GM12878 (cell line): ENCODE measurements around the gene NRIP3. TPM values are rescaled to one million over a fixed set of nuclear protein-coding genes. Genes with fewer than 3 reads are reported as not detected.

Source experiments
- ATAC-seq: fragments of 200-7000 bp; cut with Tn5 transposase; 3 replicates; pipeline ENCODE4 v1.9.1; 2020; ENCODE audit warnings: mild to moderate bottlenecking, moderate library complexity
- BruUV-seq: library from RNA; stranded (reverse); fragments of 400-500 nt; replicated peaks from 2 replicates; lab custom pipeline; 2021; lab: Mats Ljungman, UMichigan
- CTCF ChIA-PET: fragments of 300-600 bp; sonication (Branson Sonifier 250); formaldehyde crosslinking; extraction: SDS; loops from one replicate; lab custom pipeline; 2021; ENCODE audit warnings: inconsistent platforms; lab: Yijun Ruan, JAX
- POLR2A ChIA-PET: fragments of 350-600 bp; formaldehyde crosslinking; extraction: SDS; loops from one replicate; lab custom pipeline; 2021; ENCODE audit warnings: inconsistent platforms; lab: Charles Lee
- RAD21 ChIA-PET: fragments of 300-600 bp; sonication (Branson Sonifier 250); formaldehyde crosslinking; loops from one replicate; lab custom pipeline; 2023; ENCODE audit warnings: antibody characterized with exemption; ENCODE audit not compliant: unreplicated experiment; lab: Charles Lee
- SMC1A ChIA-PET: fragments of 300-600 bp; sonication (Branson Sonifier 250); formaldehyde crosslinking; loops from one replicate; lab custom pipeline; 2023; ENCODE audit not compliant: unreplicated experiment, uncharacterized antibody; lab: Charles Lee
- DNase-seq: peaks from one replicate; pipeline ENCODE4 v3.0.0-alpha.2; 2011; ENCODE audit warnings: low read depth, low spot score
- FAIRE-seq: peaks from 3 replicates; lab custom pipeline; 2011; peaks lifted over from hg19 to GRCh38; lab: Jason Lieb, UNC
- H2AFZ ChIP-seq: 2 replicates; pipeline ENCODE4 v1.6.0; 2011; ENCODE audit warnings: low read depth, low read length, control low read depth; ENCODE audit not compliant: control insufficient read depth
- H3K27ac ChIP-seq: 2 replicates; pipeline ENCODE4 v1.5.1; 2011; ENCODE audit warnings: control low read depth; ENCODE audit not compliant: control insufficient read depth, insufficient read depth
- H3K27me3 ChIP-seq, 2 experiments: replicated peaks in 1 of 2; 2 replicates each; pipeline versions ENCODE4 v1.6.0 to v1.6.1; 2011; ENCODE audit warnings: low read length in 1 of 2; ENCODE audit not compliant: control insufficient read depth in 2 of 2, insufficient read depth in 2 of 2
- H3K36me3 ChIP-seq, 2 experiments: 2 replicates each; pipeline ENCODE4 v1.5.1; 2011; ENCODE audit warnings: low read length in 1 of 2; ENCODE audit not compliant: control insufficient read depth in 2 of 2, insufficient read depth in 2 of 2
- H3K4me1 ChIP-seq: 2 replicates; pipeline ENCODE4 v1.6.1; 2011; ENCODE audit warnings: mild to moderate bottlenecking, low read length, moderate library complexity, mixed read lengths; ENCODE audit not compliant: control insufficient read depth, insufficient read depth
- H3K4me2 ChIP-seq: 2 replicates; pipeline ENCODE4 v1.6.0; 2011; ENCODE audit warnings: control low read depth; ENCODE audit not compliant: control insufficient read depth, insufficient read depth
- H3K4me3 ChIP-seq: fragments of 200-600 bp; sonication (generic); 2 replicates; pipeline ENCODE4 v1.5.1; 2016
- H3K79me2 ChIP-seq: 2 replicates; pipeline ENCODE4 v1.6.0; 2011; ENCODE audit warnings: low read length; ENCODE audit not compliant: control insufficient read depth, insufficient read depth
- H3K9ac ChIP-seq: 2 replicates; pipeline ENCODE4 v1.8.0; 2011; ENCODE audit warnings: low read length, control low read depth, mixed read lengths; ENCODE audit not compliant: control insufficient read depth, insufficient read depth
- H3K9me3 ChIP-seq: replicated peaks from 3 replicates; pipeline ENCODE4 v1.5.1; 2011; ENCODE audit warnings: mild to moderate bottlenecking, low read length; ENCODE audit not compliant: control insufficient read depth, insufficient read depth
- H4K20me1 ChIP-seq: 2 replicates; pipeline ENCODE4 v1.6.0; 2011; ENCODE audit not compliant: control insufficient read depth, insufficient read depth
- BHLHE40 ChIP-seq, 2 experiments: fragments of 450-650 bp in 1 of 2; IDR thresholded peaks; 2 replicates each; pipeline ENCODE4 v1.6.1; 2011 to 2017; ENCODE audit warnings: low read depth in 2 of 2, borderline replicate concordance in 1 of 2, improper control_type of control experiment in 1 of 2, low read length in 1 of 2, mild to moderate bottlenecking in 1 of 2
- GABPA ChIP-seq: IDR thresholded peaks from 2 replicates; pipeline ENCODE4 v1.6.1; 2014; ENCODE audit warnings: antibody characterized with exemption, low read depth, mild to moderate bottlenecking, inconsistent platforms
- HCFC1 ChIP-seq: fragments of 150-350 bp; IDR thresholded peaks from 2 replicates; pipeline ENCODE4 v1.6.1; 2014; ENCODE audit warnings: low read length
- HDAC6 ChIP-seq: fragments of 200-600 bp; sonication (generic); IDR thresholded peaks from one replicate; pipeline ENCODE4 v1.8.0; 2017; ENCODE audit warnings: antibody characterized with exemption; ENCODE audit not compliant: unreplicated experiment
- MXI1 ChIP-seq: fragments of 150-350 bp; IDR thresholded peaks from 2 replicates; pipeline ENCODE4 v1.6.1; 2011; ENCODE audit warnings: low read depth, mild to moderate bottlenecking, inconsistent platforms, low read length, improper control_type of control experiment
- NBN ChIP-seq: fragments of 450-650 bp; IDR thresholded peaks from 2 replicates; pipeline ENCODE4 v1.6.1; 2016
- POLR2AphosphoS5 ChIP-seq: IDR thresholded peaks from 2 replicates; pipeline ENCODE4 v1.6.1; 2011; ENCODE audit warnings: mild to moderate bottlenecking, low read length, inconsistent platforms
- SMC3 ChIP-seq: IDR thresholded peaks from 2 replicates; pipeline ENCODE4 v1.6.1; 2011; ENCODE audit warnings: low read length, improper control_type of control experiment, borderline replicate concordance
- SPI1 ChIP-seq: IDR thresholded peaks from 2 replicates; pipeline ENCODE4 v1.6.1; 2011; ENCODE audit warnings: low read depth, mild to moderate bottlenecking, low read length, moderate library complexity, borderline replicate concordance; ENCODE audit not compliant: insufficient read depth
- TARDBP ChIP-seq: IDR thresholded peaks from 2 replicates; pipeline ENCODE4 v1.6.1; 2016; ENCODE audit warnings: borderline replicate concordance
- ZNF622 ChIP-seq: fragments of 450-650 bp; IDR thresholded peaks from 2 replicates; pipeline ENCODE4 v1.6.1; 2017; ENCODE audit warnings: mild to moderate bottlenecking, inconsistent platforms
- WGBS: methylation state at CpG from one replicate; pipeline ENCODE4 v1.1.6; 2016; ENCODE audit warnings: low lambda C conversion rate; ENCODE audit not compliant: insufficient replicate concordance, insufficient coverage; ENCODE audit errors: missing lambda C conversion rate; 5-methylcytosine and 5-hydroxymethylcytosine counted together
- in situ Hi-C: fragments of 300-500 bp; cut with MboI; formaldehyde crosslinking; loops from 9 replicates; pipeline ENCODE4 v1.14.3; 2018; ENCODE audit warnings: mixed read lengths
- intact Hi-C: fragments of 100-400 bp; cut with micrococcal nuclease; formaldehyde crosslinking; loops from one replicate; pipeline ENCODE4 v1.14.2; 2022; ENCODE audit not compliant: unreplicated experiment
- polyA plus RNA-seq, 11 experiments: library from polyadenylated mRNA; depleted of rRNA in 4 of 11; unstranded in 6 of 11; stranded (reverse) in 5 of 11; fragments of >200 nt; fragmentation: Nextera tagmentation in 4 of 11; fragmentation: Illumina TruSeq in 1 of 11; extraction: Ambion mirVana in 4 of 11; extraction: Trizol in 1 of 11; gene quantifications; 1 replicate in 1 of 11; 2 replicates in 10 of 11; pipeline versions ENCODE4 v1.2.1 to v1.2.3, GENCODE V29; 2011 to 2016; ENCODE audit warnings: inconsistent platforms in 2 of 11, missing spikeins in 2 of 11, low read depth in 1 of 11
- total RNA-seq, 4 experiments: library from RNA; depleted of rRNA in 3 of 4; stranded (reverse); fragments of >200 nt in 3 of 4; fragmentation: Illumina TruSeq in 1 of 4; extraction: Trizol in 1 of 4; gene quantifications; 2 replicates each; pipeline versions ENCODE4 v1.2.1 to v1.2.3, GENCODE V29; 2013 to 2021
- TF ChIP-seq, protein P1 (sequence below): fragments of 450-650 bp; formaldehyde crosslinking; IDR thresholded peaks from 2 replicates; pipeline ENCODE4 v1.4.0; 2020; ENCODE audit warnings: mild to moderate bottlenecking, moderate library complexity
- TF ChIP-seq, protein P2 (sequence below): fragments of 450-650 bp; IDR thresholded peaks from 2 replicates; pipeline ENCODE4 v1.6.1; 2017; ENCODE audit warnings: borderline replicate concordance

NRIP3 gene
- total and polyA plus RNA-seq, 10 of the 15 experiments (the other 5 are each of a cell fraction or from before 2014, with no cell fraction given), result under 0.01 to 0.25 (median 0.09) TPM; not detected in 7

DNA sequence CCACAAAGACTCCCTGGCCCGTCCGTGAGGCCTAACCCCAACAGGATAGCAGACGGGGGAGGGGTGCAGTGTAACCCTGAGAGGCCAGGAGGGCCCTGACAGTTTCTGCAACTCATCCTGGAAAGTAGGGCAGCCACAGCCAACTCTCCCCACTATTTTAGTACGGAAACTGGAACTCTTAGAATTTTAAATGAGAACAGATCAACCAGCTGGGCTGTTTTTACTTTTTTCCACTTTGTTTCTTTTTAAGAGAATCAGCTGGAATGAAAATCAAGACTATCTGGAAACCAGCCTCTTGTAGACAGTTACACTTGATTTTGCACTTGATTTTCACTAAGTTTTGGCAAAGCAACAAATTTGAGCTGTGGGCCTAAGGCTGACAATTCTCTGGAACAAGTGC lies 42.7 kb upstream of the NRIP3 start:
- Histone ChIP-seq H3K4me1 (no peaks in the 10 kb centered on the region), H4K20me1 (no peaks in the 10 kb centered on the region), H3K27ac (no peak overlapping the region), H3K9me3 (no peaks in the 10 kb centered on the region; the same call in 2 of the 3 replicates), H3K36me3 (no peaks in the 10 kb centered on the region), H3K4me2 (no peak overlapping the region), H3K4me3 (no peak overlapping the region), H3K9ac (no peak overlapping the region), H3K27me3 (no peaks in the 10 kb centered on the region), H3K79me2 (no peaks in the 10 kb centered on the region), H2AFZ (no peak overlapping the region)
- ChIA-PET SMC1A (interaction anchor here (1.4 to 2.1 kb wide), 3 partner anchors 8 to 11 kb away, joined by 4 to 6 read pairs (median 5); no protein-coding TSS in a partner anchor), CTCF (interaction anchor here (1.2 to 2.5 kb wide), 4 partner anchors 12 to 91 kb away, joined by 3 to 13 read pairs (median 5); no protein-coding TSS in a partner anchor), POLR2A (no interaction called here), RAD21 (interaction anchor here (1.8 to 2.0 kb wide), 2 partner anchors 31 to 91 kb away, joined by 4 to 5 read pairs; no protein-coding TSS in a partner anchor)
- no peak for TF ChIP-seq MXI1
- no peak for TF ChIP-seq POLR2AphosphoS5
- no peak for TF ChIP-seq HCFC1
- no peak for FAIRE-seq
- no TSS peak for BruUV-seq
- no peak for ATAC-seq
- no peak for DNase-seq
- in situ Hi-C loops (no loop called here), intact Hi-C loops (no loop called here)
- WGBS, result 34% methylated on average over 4 of the region's 4 CpGs

DNA sequence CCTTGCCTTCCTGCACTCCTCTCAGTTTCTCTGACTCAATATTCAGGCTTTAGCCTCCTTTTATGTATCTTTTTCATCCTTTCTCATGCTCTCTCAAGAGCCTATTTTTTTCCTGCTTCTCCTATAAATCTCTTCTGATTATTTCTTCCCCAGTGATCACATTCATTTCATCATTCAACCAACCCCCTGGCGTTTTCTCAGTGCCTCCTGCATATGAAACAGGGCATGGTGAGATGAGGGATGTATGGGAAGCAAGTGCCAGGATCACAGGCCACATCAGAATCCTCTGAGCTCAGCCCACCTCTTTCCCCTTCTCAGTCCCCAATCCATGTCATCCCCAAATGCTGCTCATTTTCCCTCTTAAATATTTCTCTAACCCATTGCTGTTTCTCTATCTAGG lies 38.7 kb upstream of the NRIP3 start:
- ChIA-PET CTCF (interaction anchor here (0.9 to 1.5 kb wide), 2 partner anchors 55 to 95 kb away, joined by 3 read pairs; no protein-coding TSS in a partner anchor), SMC1A (interaction anchor here (0.7 to 1.0 kb wide), 2 partner anchors 25 to 47 kb away, joined by 3 to 4 read pairs; no protein-coding TSS in a partner anchor), RAD21 (no interaction called here), POLR2A (no interaction called here)
- 0% methylated on average over 1 of the region's 1 CpG for WGBS
- H4K20me1 ChIP-seq, result no peaks in the 10 kb centered on the region
- no peak for ATAC-seq
- no peaks in the 10 kb centered on the region for H3K4me1 ChIP-seq
- no peaks in the 10 kb centered on the region; the same call in 2 of the 3 replicates for H3K9me3 ChIP-seq
- no TSS peak for BruUV-seq
- no peak for FAIRE-seq
- H3K4me2 ChIP-seq, result no peak overlapping the region
- in situ Hi-C loops (no loop called here), intact Hi-C loops (no loop called here)
- H3K79me2 ChIP-seq, result no peaks in the 10 kb centered on the region
- no peak overlapping the region for H3K27ac ChIP-seq
- H2AFZ ChIP-seq, result no peak overlapping the region
- H3K4me3 ChIP-seq, result no peak overlapping the region
- no peaks in the 10 kb centered on the region for H3K36me3 ChIP-seq
- no peak for DNase-seq
- H3K27me3 ChIP-seq, result no peaks in the 10 kb centered on the region
- H3K9ac ChIP-seq, result no peak overlapping the region
- TF ChIP-seq BHLHE40 (IDR thresholded peaks at IDR 0.05; ENCODE audit: borderline replicate concordance in 1 of 2, low read depth in 2 of 2, low read length in 1 of 2), result no peak
- TF ChIP-seq ZNF622, result no peak
- TF ChIP-seq SPI1, result no peak
- no peak for TF ChIP-seq TARDBP
- TF ChIP-seq POLR2AphosphoS5, result no peak
- no peak for TF ChIP-seq GABPA
- TF ChIP-seq, protein P1, sequence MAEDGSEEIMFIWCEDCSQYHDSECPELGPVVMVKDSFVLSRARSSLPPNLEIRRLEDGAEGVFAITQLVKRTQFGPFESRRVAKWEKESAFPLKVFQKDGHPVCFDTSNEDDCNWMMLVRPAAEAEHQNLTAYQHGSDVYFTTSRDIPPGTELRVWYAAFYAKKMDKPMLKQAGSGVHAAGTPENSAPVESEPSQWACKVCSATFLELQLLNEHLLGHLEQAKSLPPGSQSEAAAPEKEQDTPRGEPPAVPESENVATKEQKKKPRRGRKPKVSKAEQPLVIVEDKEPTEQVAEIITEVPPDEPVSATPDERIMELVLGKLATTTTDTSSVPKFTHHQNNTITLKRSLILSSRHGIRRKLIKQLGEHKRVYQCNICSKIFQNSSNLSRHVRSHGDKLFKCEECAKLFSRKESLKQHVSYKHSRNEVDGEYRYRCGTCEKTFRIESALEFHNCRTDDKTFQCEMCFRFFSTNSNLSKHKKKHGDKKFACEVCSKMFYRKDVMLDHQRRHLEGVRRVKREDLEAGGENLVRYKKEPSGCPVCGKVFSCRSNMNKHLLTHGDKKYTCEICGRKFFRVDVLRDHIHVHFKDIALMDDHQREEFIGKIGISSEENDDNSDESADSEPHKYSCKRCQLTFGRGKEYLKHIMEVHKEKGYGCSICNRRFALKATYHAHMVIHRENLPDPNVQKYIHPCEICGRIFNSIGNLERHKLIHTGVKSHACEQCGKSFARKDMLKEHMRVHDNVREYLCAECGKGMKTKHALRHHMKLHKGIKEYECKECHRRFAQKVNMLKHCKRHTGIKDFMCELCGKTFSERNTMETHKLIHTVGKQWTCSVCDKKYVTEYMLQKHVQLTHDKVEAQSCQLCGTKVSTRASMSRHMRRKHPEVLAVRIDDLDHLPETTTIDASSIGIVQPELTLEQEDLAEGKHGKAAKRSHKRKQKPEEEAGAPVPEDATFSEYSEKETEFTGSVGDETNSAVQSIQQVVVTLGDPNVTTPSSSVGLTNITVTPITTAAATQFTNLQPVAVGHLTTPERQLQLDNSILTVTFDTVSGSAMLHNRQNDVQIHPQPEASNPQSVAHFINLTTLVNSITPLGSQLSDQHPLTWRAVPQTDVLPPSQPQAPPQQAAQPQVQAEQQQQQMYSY, result no peak
- TF ChIP-seq, protein P2, sequence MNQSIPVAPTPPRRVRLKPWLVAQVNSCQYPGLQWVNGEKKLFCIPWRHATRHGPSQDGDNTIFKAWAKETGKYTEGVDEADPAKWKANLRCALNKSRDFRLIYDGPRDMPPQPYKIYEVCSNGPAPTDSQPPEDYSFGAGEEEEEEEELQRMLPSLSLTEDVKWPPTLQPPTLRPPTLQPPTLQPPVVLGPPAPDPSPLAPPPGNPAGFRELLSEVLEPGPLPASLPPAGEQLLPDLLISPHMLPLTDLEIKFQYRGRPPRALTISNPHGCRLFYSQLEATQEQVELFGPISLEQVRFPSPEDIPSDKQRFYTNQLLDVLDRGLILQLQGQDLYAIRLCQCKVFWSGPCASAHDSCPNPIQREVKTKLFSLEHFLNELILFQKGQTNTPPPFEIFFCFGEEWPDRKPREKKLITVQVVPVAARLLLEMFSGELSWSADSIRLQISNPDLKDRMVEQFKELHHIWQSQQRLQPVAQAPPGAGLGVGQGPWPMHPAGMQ, result no peak
- no peak for TF ChIP-seq SMC3
- no peak for TF ChIP-seq HDAC6
- no peak for TF ChIP-seq NBN
